Mucosa of rectum (tissue), 2 donors: ENCODE data around the gene ARNT2.

Source experiments
- H3K27ac ChIP-seq, 2 donors: one replicate each; pipeline ENCODE4 v1.7.0; 2013; ENCODE audit warnings: inconsistent platforms in 2 of 2, low read depth in 2 of 2, low read length in 2 of 2
- H3K27me3 ChIP-seq, 2 donors: one replicate each; pipeline ENCODE4 v1.7.0; 2013; ENCODE audit warnings: low read length in 2 of 2; ENCODE audit not compliant: control insufficient read depth in 2 of 2, insufficient read depth in 2 of 2
- H3K36me3 ChIP-seq, 2 donors: one replicate each; pipeline ENCODE4 v1.7.0; 2013; ENCODE audit warnings: low read length in 2 of 2; ENCODE audit not compliant: control insufficient read depth in 2 of 2, insufficient read depth in 2 of 2
- H3K4me1 ChIP-seq, 2 donors: one replicate each; pipeline ENCODE4 v1.7.0; 2013; ENCODE audit warnings: low read length in 2 of 2, mild to moderate bottlenecking in 1 of 2; ENCODE audit not compliant: control insufficient read depth in 2 of 2, insufficient read depth in 2 of 2
- H3K4me3 ChIP-seq, 2 donors: one replicate each; pipeline ENCODE4 v1.7.0; 2013; ENCODE audit warnings: low read length in 2 of 2
- H3K9ac ChIP-seq, 2 donors: one replicate each; pipeline ENCODE4 v1.7.0; 2013; ENCODE audit warnings: low read length in 2 of 2, low read depth in 1 of 2, mild to moderate bottlenecking in 1 of 2
- H3K9me3 ChIP-seq, 2 donors: one replicate each; pipeline ENCODE4 v1.7.0; 2013; ENCODE audit warnings: low read length in 2 of 2; ENCODE audit not compliant: control insufficient read depth in 2 of 2
- donor health status: healthy.
- donor health status: Normal muscosa, but diverticular disease.

Gene ARNT2

GRCh38 chr15:80404057-80404760 lies at the start of gene ARNT2:
Gene ARNT2 (plus strand): TSS chr15:80404382. CDS start chr15:80404516, 134 bp downstream.
- H3K9ac ChIP-seq: no peak within 1 kb of the TSS
- H3K9me3 ChIP-seq: no peaks in the 10 kb centered on the region
- H3K4me3 ChIP-seq: peak within 1 kb of the TSS; percentile 43 to 65
- peaks cover 10 to 32% of the 10 kb centered on the region in 2 donors for H3K27me3 ChIP-seq
- no peaks in the 10 kb centered on the region for H3K36me3 ChIP-seq
- no peak within 1 kb of the TSS for H3K27ac ChIP-seq
- H3K4me1 ChIP-seq: peaks cover 0 to 4% of the 10 kb centered on the region in 2 donors

GRCh38 chr15:80367094-80367493 lies 37.1 kb upstream of the ARNT2 start:
- Histone ChIP-seq H3K36me3 (no peaks in the 10 kb centered on the region), H3K9me3 (peaks cover 5 to 11% of the 10 kb centered on the region in 2 donors), H3K27ac (no peak overlapping the region), H3K27me3 (no peaks in the 10 kb centered on the region), H3K9ac (no peak overlapping the region), H3K4me3 (no peak overlapping the region), H3K4me1 (no peaks in the 10 kb centered on the region)

GRCh38 chr15:80367661-80368060 lies 36.5 kb upstream of the ARNT2 start:
- no peaks in the 10 kb centered on the region for H3K36me3 ChIP-seq
- H3K27me3 ChIP-seq: no peaks in the 10 kb centered on the region
- H3K9ac ChIP-seq: no peak overlapping the region
- H3K4me3 ChIP-seq: no peak overlapping the region
- H3K4me1 ChIP-seq: no peaks in the 10 kb centered on the region
- H3K9me3 ChIP-seq: peaks cover 5 to 11% of the 10 kb centered on the region in 2 donors
- H3K27ac ChIP-seq: no peak overlapping the region

GRCh38 chr15:80371924-80372323 lies 32.3 kb upstream of the ARNT2 start:
- peaks cover 5 to 11% of the 10 kb centered on the region in 2 donors for H3K9me3 ChIP-seq
- no peaks in the 10 kb centered on the region for H3K27me3 ChIP-seq
- H3K4me1 ChIP-seq: no peaks in the 10 kb centered on the region
- H3K36me3 ChIP-seq: no peaks in the 10 kb centered on the region
- no peak overlapping the region for H3K4me3 ChIP-seq
- H3K27ac ChIP-seq: no peak overlapping the region
- H3K9ac ChIP-seq: no peak overlapping the region

- no peak overlapping the region for H3K27ac ChIP-seq
- H3K4me1 ChIP-seq: no peaks in the 10 kb centered on the region
- no peaks in the 10 kb centered on the region for H3K27me3 ChIP-seq
- H3K9me3 ChIP-seq: no peaks in the 10 kb centered on the region
- no peak overlapping the region for H3K4me3 ChIP-seq
- H3K36me3 ChIP-seq: no peaks in the 10 kb centered on the region
- H3K9ac ChIP-seq: no peak overlapping the region
Observed at GRCh38 chr15:80374441-80374840, 29.7 kb upstream of the ARNT2 start.

- no peaks in the 10 kb centered on the region for H3K9me3 ChIP-seq
- H3K36me3 ChIP-seq: no peaks in the 10 kb centered on the region
- no peaks in the 10 kb centered on the region for H3K27me3 ChIP-seq
- no peak overlapping the region for H3K27ac ChIP-seq
- no peak overlapping the region for H3K9ac ChIP-seq
- H3K4me1 ChIP-seq: no peaks in the 10 kb centered on the region
- H3K4me3 ChIP-seq: no peak overlapping the region
Observed at GRCh38 chr15:80375968-80376891, 28.0 kb upstream of the ARNT2 start.

- H3K4me3 ChIP-seq: no peak overlapping the region
- no peak overlapping the region for H3K9ac ChIP-seq
- H3K4me1 ChIP-seq: no peaks in the 10 kb centered on the region
- no peaks in the 10 kb centered on the region for H3K9me3 ChIP-seq
- no peaks in the 10 kb centered on the region for H3K27me3 ChIP-seq
- no peaks in the 10 kb centered on the region for H3K36me3 ChIP-seq
- no peak overlapping the region for H3K27ac ChIP-seq
Observed at GRCh38 chr15:80379693-80380092, 24.5 kb upstream of the ARNT2 start.

- H3K4me3 ChIP-seq: no peak overlapping the region
- H3K4me1 ChIP-seq: no peaks in the 10 kb centered on the region
Observed at GRCh38 chr15:80380154-80380553, 24.0 kb upstream of the ARNT2 start.

GRCh38 chr15:80382285-80382684 lies 21.9 kb upstream of the ARNT2 start:
- no peaks in the 10 kb centered on the region for H3K9me3 ChIP-seq
- no peak overlapping the region for H3K27ac ChIP-seq
- H3K27me3 ChIP-seq: no peaks in the 10 kb centered on the region
- H3K4me1 ChIP-seq: no peaks in the 10 kb centered on the region
- no peak overlapping the region for H3K4me3 ChIP-seq
- no peak overlapping the region for H3K9ac ChIP-seq
- H3K36me3 ChIP-seq: no peaks in the 10 kb centered on the region

More at GRCh38 chr15:80380154-80380553, 24.0 kb upstream of the ARNT2 start:
- Histone ChIP-seq H3K27ac (no peak overlapping the region), H3K27me3 (no peaks in the 10 kb centered on the region), H3K36me3 (no peaks in the 10 kb centered on the region), H3K9me3 (no peaks in the 10 kb centered on the region), H3K9ac (no peak overlapping the region)

- no peaks in the 10 kb centered on the region for H3K36me3 ChIP-seq
- H3K4me3 ChIP-seq: no peak overlapping the region
- H3K9me3 ChIP-seq: no peaks in the 10 kb centered on the region
- H3K27ac ChIP-seq: no peak overlapping the region
- H3K4me1 ChIP-seq: no peaks in the 10 kb centered on the region
- H3K27me3 ChIP-seq: no peaks in the 10 kb centered on the region
- H3K9ac ChIP-seq: no peak overlapping the region
Observed at GRCh38 chr15:80384432-80384831, 19.8 kb upstream of the ARNT2 start.
